GM18858 (cell line): Measurements from ENCODE around the gene KIF5B.
"Not testable (repeated sequence)": the region's sequence is repeated elsewhere in the genome, so short reads cannot be mapped to it uniquely, and the experiment has no call there.

Experiments
- ATAC-seq: cut with Tn5 transposase; IDR thresholded peaks from one replicate; pipeline ENCODE4 v1.9.1; 2021; ENCODE audit not compliant: unreplicated experiment

Gene KIF5B

DNA sequence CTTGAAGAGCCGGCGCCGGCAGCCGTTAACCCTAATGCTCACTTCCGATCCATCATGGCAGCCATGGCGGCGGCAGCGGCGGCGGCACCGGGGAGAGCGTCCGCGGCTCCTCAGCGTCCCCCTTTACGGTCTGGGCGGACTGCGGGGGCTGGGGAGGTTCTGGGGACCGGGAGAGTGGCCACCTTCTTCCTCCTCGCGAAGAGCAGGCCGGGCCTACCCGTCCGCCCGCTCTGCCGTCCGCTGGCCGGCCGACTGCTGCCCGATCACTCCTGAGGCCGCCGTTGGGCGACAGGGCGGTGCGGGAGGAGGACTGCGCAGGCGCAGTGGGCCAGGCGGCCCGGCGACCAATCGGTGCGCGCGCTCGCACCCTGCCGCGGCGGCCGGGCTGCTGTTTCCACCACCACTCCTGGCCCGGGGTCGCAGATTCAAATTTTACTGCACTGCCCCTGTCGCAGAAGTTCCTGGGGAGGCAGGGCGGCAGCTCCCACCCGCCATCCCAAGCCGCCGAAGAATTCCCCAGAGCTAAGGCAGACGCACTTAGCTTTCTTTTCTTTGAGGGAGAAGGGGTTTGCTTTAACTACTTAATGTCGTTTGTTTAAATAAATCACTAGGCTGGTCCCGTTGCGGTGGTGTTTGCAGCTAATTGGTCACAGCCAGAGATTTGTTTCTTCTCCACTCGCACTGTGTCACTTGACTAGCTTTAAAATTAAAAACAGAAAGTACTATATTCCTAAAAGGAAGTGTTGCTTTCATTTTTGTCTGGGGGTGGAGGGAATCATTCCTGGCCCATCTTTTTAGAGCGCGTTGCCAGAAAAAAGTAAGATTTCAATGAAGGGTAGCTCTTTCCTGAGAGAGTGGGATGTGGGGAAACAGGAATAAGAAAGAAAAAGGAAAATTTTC, at the start of gene KIF5B:
TSS of gene KIF5B (minus strand) at position 290 of the 900 bp plus-strand sequence. CDS start 452 bp downstream, outside the sequence.
- ATAC-seq: peak; percentile 68

GRCh38 chr10:32105782-32106382, 49.7 kb upstream of the KIF5B start:
- ATAC-seq: no peak

DNA sequence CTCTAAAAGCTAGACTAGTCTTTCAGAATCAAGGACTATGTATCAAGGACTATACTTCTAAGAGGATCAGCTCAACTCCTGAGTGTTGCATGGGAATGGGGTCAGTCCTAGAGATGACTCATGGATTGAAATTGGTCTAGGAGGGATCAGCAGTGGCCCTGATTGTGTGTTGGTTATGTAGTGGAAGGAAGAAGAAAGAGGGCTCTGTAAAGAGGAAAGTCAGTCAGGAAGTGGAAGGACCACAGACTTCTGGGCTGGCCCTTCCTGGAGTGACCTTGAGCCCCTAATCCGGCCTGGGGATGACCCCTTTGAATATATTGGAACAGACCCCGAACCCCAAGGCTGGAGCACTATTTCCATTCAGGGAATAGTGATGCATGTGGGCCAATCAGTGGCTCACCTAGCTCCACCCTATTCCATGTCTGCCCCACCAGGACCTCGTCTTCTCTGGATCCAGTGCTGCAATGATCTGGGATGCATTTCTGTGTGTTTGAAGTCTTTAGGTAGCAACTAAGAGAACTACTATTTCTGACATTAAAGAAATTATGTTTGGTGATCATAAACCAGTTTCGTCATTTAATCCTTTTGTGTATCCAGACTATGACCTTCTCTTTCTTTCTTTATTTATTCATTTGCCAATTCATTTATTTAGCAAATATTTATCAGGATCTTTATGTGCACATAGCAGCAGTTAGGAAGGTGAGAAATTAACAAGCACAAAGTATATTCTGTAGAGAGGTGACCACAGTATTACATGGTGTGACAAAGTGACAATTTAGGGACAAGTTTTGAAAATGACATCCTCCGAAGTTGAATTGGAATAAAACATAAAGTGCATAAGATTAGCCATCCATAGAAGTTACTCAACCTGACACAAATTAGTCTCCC, 48.6 kb upstream of the KIF5B start:
- no peak for ATAC-seq

DNA sequence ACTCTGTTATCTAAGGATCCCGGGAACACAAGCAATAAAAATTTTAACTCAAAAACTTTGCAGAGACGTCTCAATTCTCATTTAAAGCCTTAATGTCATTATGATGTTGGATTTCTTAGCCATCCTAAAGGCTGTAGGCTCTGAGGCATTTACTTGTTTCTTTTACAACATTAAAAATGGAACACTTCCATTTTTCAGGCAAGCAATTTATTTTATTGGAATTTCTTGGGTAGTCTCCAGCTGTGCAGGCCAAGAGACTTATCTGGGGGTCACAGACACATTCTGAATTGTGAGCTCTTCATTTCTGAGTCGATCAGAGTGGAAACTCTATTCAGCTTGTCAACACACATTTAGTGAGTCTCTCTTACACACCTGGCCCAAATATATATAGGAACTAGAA, 48.0 kb upstream of the KIF5B start:
- ATAC-seq: no peak

GRCh38 chr10:32103721-32104120, 47.5 kb upstream of the KIF5B start:
- no peak for ATAC-seq

DNA sequence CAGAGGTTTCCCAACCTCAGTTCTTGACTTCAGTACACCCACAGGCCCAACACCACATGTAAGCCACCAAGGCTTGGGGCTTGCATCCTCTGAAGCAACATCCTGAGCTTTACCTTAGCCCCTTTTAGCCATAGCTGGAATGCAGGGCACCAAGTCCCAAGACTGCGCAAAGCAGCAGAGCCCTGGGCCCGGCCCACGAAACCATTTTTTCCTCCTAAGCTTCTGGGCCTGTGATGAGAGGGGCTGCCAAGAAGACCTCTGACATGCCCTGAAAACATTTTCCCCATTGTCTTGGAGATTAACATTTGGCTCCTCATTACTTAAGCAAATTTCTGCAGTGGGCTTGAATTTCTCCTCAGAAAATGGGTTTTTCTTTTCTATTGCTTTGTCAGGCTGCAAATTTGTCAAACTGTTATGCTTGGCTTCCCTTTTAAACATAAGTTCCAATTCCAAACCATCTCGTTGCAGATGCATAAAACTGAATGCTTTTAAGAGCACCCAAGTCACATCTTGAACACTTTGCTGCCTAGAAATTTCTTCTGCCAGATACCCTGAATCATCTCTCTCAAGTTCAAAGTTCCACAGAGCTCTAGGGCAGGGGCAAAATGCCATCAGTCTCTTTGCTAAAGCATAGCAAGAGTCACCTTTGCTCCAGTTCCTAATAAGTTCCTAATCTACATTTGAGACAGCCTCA, 42.5 kb upstream of the KIF5B start:
- ATAC-seq: not testable (repeated sequence)

- no peak for ATAC-seq
These were observed 39.0 kb upstream of the KIF5B start for GRCh38 chr10:32095116-32095733.

DNA sequence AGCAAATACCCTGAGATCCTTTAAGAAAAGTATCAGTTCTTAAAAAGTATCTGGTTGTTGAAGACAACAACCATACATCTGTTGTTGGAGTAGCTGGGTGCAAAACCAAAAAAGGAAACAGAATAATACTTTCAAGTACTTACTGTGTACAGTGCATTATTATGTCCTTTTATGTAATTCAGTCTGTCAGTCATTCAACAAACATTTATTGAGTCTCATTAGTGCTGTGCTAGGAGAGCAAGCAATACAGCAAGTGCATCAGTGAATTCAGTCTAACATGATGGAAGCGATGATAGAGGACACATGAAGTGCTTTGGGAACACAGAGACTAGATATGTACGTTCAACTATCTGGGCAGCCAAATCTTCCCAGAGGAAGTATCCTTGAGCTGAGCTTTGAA, 37.4 kb upstream of the KIF5B start:
- ATAC-seq: no peak

- ATAC-seq: no peak
These were observed 34.8 kb upstream of the KIF5B start for GRCh38 chr10:32091046-32091445.

DNA sequence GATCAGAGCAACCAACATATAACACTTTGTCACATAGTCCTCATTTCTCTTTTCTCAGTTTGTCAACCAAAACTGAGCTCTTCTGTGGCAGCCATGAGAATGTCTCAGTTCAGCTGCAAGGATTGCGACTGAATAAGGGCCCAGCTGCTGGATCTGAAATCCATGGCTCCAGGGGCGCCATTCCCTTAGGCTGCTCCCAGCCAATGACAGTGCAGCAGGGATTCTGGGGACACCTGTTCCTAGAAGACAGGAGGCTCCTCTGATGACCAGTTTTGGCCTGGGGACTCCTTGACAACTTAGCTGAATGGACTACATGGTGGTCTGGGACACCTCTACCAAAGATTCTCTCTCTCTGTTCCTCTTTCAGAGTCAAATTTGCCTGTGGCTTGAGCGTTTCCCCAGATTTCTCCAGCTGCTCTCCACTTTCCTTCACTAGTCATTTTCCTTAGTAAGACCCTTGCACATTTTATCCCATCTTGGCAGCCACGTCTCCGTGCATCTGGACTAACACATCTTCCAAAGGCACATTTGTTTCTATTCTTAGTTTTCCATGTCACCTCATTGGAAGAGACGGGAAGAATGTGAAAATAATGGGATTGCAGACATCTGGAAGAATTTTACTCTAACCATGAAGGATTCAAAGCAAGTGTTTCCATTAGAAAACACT, 28.1 kb upstream of the KIF5B start:
- ATAC-seq: no peak

DNA sequence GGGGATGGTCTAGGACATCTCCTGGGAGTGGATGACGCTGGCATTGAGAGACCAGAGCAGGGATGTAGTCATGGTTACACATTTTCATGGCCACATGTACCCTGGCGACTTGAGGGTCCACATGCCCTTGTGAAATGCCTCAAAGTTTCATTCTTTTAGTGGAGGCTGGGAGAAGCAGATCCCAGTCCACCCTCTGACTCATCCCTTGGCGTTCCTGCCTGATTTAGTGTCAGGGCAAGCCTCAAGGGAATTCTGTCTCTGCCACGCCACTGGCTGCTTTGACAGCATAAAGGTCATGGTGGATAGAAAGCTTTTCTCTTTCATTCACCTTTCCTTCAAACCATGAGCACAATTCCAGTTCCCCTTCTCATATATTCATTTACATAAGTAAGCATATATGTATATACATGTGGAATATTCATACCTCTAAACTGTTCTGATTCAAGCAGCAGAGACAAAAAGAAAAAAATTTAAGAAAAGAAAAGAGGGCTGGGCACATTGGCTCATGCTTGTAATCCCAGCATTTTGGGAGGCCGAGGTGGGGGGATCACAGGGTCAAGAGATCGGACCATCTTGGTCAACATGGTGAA, 21.8 kb upstream of the KIF5B start:
- ATAC-seq: no peak

DNA sequence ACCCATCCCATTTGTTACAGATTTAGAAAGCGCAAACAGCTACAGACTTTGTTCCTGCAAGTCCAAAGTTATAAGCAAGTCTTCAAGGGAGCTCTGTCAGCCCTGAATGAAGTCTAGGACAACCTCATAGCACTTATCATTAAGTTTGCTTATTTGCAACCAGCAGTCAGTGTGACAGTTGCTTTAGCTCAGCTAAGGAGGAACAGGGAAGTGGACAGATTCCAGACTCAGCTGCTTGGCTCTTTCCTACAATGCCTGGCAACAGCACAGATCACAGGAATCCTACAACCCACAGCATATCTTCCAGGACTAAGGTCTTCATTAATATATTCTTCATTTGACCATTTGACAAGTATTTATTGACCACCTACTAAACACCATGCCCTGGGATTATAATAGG, 17.4 kb upstream of the KIF5B start:
- no peak for ATAC-seq

- ATAC-seq: no peak
These were observed 16.9 kb upstream of the KIF5B start for GRCh38 chr10:32073128-32073527.

- no peak for ATAC-seq
These were observed 16.0 kb upstream of the KIF5B start for GRCh38 chr10:32072025-32072800.

- ATAC-seq: no peak
These were observed 14.4 kb upstream of the KIF5B start for GRCh38 chr10:32070645-32071044.

DNA sequence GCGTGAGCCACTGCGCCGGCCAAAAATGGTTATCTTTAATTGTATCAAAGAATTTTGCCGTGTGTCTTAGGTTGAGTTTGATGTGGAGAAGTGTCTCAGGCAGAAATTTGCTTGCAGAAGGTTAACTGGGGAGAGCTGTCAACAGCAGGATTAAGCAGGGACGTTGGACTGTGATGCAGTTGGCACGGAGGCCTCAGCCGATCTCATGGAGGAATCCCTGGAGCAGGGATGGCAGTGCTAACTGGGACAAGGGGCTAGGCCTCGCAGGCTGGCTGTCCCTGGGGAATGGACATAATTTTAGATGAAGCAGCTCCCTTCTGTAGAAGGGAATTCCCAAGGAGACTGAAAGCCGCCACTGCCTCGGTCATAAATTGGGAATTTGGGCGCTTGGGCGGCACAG, 12.3 kb upstream of the KIF5B start:
- no peak for ATAC-seq

DNA sequence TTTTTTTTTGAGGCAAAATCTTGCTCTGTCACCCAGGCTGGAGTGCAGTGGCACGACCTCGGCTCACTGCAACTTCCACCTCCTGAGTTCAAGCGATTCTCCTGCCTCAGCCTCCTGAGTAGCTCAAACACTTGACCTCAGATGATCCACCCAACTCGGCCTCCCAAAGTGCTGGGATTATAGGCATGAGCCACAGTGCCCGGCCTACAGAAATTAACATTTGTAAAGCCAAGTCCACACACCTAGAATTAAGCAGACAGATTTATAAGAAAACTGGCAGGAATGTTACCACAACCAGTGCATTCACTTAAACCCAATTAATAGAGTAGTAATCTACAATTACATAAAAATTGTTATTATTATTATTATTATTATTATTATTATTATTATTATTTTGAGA, 11.7 kb upstream of the KIF5B start:
- not testable (repeated sequence) for ATAC-seq

DNA sequence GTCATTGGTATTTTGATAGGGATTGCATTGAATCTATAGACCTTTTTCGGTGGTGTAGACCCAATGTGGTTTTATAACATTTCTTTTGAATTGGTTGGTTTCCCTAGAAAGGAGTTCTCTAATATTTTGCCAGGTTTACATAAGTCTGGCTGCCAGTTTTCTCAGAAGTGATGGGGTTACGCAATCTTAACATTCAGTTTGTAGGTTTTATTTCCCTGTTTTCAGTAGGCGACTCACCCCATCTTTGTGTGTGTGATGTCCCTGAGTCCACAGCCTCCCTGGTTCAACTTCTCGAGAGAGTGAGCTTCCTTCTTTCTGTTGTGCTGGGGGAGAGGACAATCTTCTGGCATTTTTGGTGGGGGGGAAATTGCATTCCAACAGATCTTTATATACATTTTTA, 9.6 kb upstream of the KIF5B start:
- ATAC-seq: no peak

DNA sequence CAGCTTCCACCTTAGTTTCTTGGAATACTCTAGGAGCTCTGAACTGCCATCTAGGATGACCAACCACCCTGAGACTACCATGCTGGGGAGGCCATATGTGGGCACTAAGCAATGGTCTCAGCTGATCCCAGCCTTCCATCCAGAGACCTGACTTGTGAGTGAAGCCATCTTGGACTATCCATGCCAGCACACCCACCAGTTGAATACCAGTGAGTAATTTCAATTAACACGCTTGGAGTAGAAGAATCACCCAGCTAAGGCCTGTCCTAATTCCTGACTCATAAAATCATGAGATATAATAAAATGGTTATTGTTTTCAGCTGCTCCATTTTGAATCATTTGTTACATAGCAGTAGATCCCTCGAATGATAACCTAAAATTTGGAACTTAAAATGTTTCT, 5.2 kb upstream of the KIF5B start:
- ATAC-seq: no peak
